Measurements from ENCODE around the gene TACSTD2. TPM values are rescaled to one million over a fixed set of nuclear protein-coding genes. Genes with fewer than 3 reads are reported as not detected.
"Not testable (repeated sequence)": the region's sequence is repeated elsewhere in the genome, so short reads cannot be mapped to it uniquely, and the experiment has no call there.

TACSTD2 gene
- polyA plus RNA-seq, 1 donor (not counting 4 experiments of a cell fraction or from before 2014, with no cell fraction given) = 382 TPM

GRCh38 chr1:58555393-58555792 is 21.7 kb downstream of the TACSTD2 start:
- Histone ChIP-seq H3K9me1 (ENCODE audit: control insufficient read depth, extremely low read depth, insufficient read depth, low read length) (no peaks in the 10 kb centered on the region), H4K20me1 (ENCODE audit: control insufficient read depth, extremely low read depth, insufficient read depth, low read length) (no peaks in the 10 kb centered on the region), H3K9me3 (ENCODE audit: control insufficient read depth, low read depth, low read length) (no peaks in the 10 kb centered on the region), H3K27me3 (ENCODE audit: control insufficient read depth, extremely low read depth, insufficient read depth, low read length) (no peaks in the 10 kb centered on the region), H3K9ac (ENCODE audit: control insufficient read depth, extremely low read depth, insufficient read depth, low read length) (no peak overlapping the region), H3K4me1 (ENCODE audit: control insufficient read depth, extremely low read depth, insufficient read depth, low read length) (no peaks in the 10 kb centered on the region), H3K79me2 (ENCODE audit: control insufficient read depth, insufficient read depth, low read length) (no peaks in the 10 kb centered on the region), H3K36me3 (ENCODE audit: control insufficient read depth in 2 of 2, extremely low read depth in 1 of 2, insufficient read depth in 2 of 2, low read length in 2 of 2) (no peaks in the 10 kb centered on the region), H3K4me3 (ENCODE audit: control insufficient read depth in 2 of 3, extremely low read depth in 1 of 3, insufficient read depth in 2 of 3, low read depth in 1 of 3, low read length in 3 of 3) (no peak overlapping the region), H3K27ac (ENCODE audit: control insufficient read depth, insufficient read depth, low read length) (no peak overlapping the region), H3K4me2 (ENCODE audit: control insufficient read depth, extremely low read depth, insufficient read depth, low read depth, low read length) (no peak overlapping the region), H2AFZ (ENCODE audit: control insufficient read depth, low read length) (no peak overlapping the region)
- dilution Hi-C loops (cut with MboI; ENCODE audit: extremely low pct_ligation_motif_present, low sequenced_read_pairs) = no loop called here
- no peak for DNase-seq (ENCODE audit: low read depth, low spot score)
- TF ChIP-seq EZH2 (IDR thresholded peaks at IDR 0.05; ENCODE audit: low read length) = no peak
- no peak for TF ChIP-seq CTCF (optimal IDR thresholded peaks at IDR 0.05 in 1 of 3, IDR thresholded peaks at IDR 0.05 in 1 of 3, conservative IDR thresholded peaks at IDR 0.05 in 1 of 3; ENCODE audit: extremely low read depth in 1 of 3, insufficient read depth in 2 of 3, low read length in 3 of 3)
- no peak for FAIRE-seq

GRCh38 chr1:58551186-58552140 is 25.6 kb downstream of the TACSTD2 start:
- Histone ChIP-seq H3K9ac (ENCODE audit: control insufficient read depth, extremely low read depth, insufficient read depth, low read length) (no peak overlapping the region), H3K79me2 (ENCODE audit: control insufficient read depth, insufficient read depth, low read length) (no peaks in the 10 kb centered on the region), H3K9me3 (ENCODE audit: control insufficient read depth, low read depth, low read length) (no peaks in the 10 kb centered on the region), H3K36me3 (ENCODE audit: control insufficient read depth in 2 of 2, extremely low read depth in 1 of 2, insufficient read depth in 2 of 2, low read length in 2 of 2) (no peaks in the 10 kb centered on the region), H3K4me2 (ENCODE audit: control insufficient read depth, extremely low read depth, insufficient read depth, low read depth, low read length) (no peak overlapping the region), H4K20me1 (ENCODE audit: control insufficient read depth, extremely low read depth, insufficient read depth, low read length) (no peaks in the 10 kb centered on the region), H2AFZ (ENCODE audit: control insufficient read depth, low read length) (no peak overlapping the region), H3K4me3 (ENCODE audit: control insufficient read depth in 2 of 3, extremely low read depth in 1 of 3, insufficient read depth in 2 of 3, low read depth in 1 of 3, low read length in 3 of 3) (no peak overlapping the region), H3K27ac (ENCODE audit: control insufficient read depth, insufficient read depth, low read length) (no peak overlapping the region), H3K27me3 (ENCODE audit: control insufficient read depth, extremely low read depth, insufficient read depth, low read length) (no peaks in the 10 kb centered on the region), H3K4me1 (ENCODE audit: control insufficient read depth, extremely low read depth, insufficient read depth, low read length) (no peaks in the 10 kb centered on the region), H3K9me1 (ENCODE audit: control insufficient read depth, extremely low read depth, insufficient read depth, low read length) (no peaks in the 10 kb centered on the region)
- no peak for FAIRE-seq
- dilution Hi-C loops (cut with MboI; ENCODE audit: extremely low pct_ligation_motif_present, low sequenced_read_pairs) = no loop called here
- no peak for TF ChIP-seq CTCF (optimal IDR thresholded peaks at IDR 0.05 in 1 of 3, IDR thresholded peaks at IDR 0.05 in 1 of 3, conservative IDR thresholded peaks at IDR 0.05 in 1 of 3; ENCODE audit: extremely low read depth in 1 of 3, insufficient read depth in 2 of 3, low read length in 3 of 3)
- TF ChIP-seq EZH2 (IDR thresholded peaks at IDR 0.05; ENCODE audit: low read length) = no peak
- DNase-seq (ENCODE audit: low read depth, low spot score) = no peak

- H3K4me2 ChIP-seq (ENCODE audit: control insufficient read depth, extremely low read depth, insufficient read depth, low read depth, low read length); H3K9ac ChIP-seq (ENCODE audit: control insufficient read depth, extremely low read depth, insufficient read depth, low read length); H3K27me3 ChIP-seq (ENCODE audit: control insufficient read depth, extremely low read depth, insufficient read depth, low read length); H3K27ac ChIP-seq (ENCODE audit: control insufficient read depth, insufficient read depth, low read length); H3K36me3 ChIP-seq (ENCODE audit: control insufficient read depth in 2 of 2, extremely low read depth in 1 of 2, insufficient read depth in 2 of 2, low read length in 2 of 2); H3K4me1 ChIP-seq (ENCODE audit: control insufficient read depth, extremely low read depth, insufficient read depth, low read length); FAIRE-seq; H2AFZ ChIP-seq (ENCODE audit: control insufficient read depth, low read length); dilution Hi-C loops (cut with MboI; ENCODE audit: extremely low pct_ligation_motif_present, low sequenced_read_pairs); H4K20me1 ChIP-seq (ENCODE audit: control insufficient read depth, extremely low read depth, insufficient read depth, low read length); H3K4me3 ChIP-seq (ENCODE audit: control insufficient read depth in 2 of 3, extremely low read depth in 1 of 3, insufficient read depth in 2 of 3, low read depth in 1 of 3, low read length in 3 of 3); H3K9me1 ChIP-seq (ENCODE audit: control insufficient read depth, extremely low read depth, insufficient read depth, low read length); DNase-seq (ENCODE audit: low read depth, low spot score); H3K79me2 ChIP-seq (ENCODE audit: control insufficient read depth, insufficient read depth, low read length); H3K9me3 ChIP-seq (ENCODE audit: control insufficient read depth, low read depth, low read length): not testable (repeated sequence)
Measured at GRCh38 chr1:58549291-58549690, 27.8 kb downstream of the TACSTD2 start.

All from keratinocyte (primary cell).